Measurements from ENCODE around the gene SLC25A42.

The SLC25A42 gene

GRCh38 chr19:19050731-19051130 lies 13.1 kb upstream of the SLC25A42 start:
- no peak for DNase-seq (ENCODE audit: low read depth in 2 of 2)

GRCh38 chr19:19051478-19052213 lies 12.1 kb upstream of the SLC25A42 start:
- DNase-seq (ENCODE audit: low read depth in 2 of 2), result no peak

GRCh38 chr19:19052921-19053320 lies 10.9 kb upstream of the SLC25A42 start:
- DNase-seq (ENCODE audit: low read depth in 2 of 2), result no peak

- DNase-seq (ENCODE audit: low read depth in 2 of 2), result no peak
These were observed 10.1 kb upstream of the SLC25A42 start for GRCh38 chr19:19053508-19054314.

DNA sequence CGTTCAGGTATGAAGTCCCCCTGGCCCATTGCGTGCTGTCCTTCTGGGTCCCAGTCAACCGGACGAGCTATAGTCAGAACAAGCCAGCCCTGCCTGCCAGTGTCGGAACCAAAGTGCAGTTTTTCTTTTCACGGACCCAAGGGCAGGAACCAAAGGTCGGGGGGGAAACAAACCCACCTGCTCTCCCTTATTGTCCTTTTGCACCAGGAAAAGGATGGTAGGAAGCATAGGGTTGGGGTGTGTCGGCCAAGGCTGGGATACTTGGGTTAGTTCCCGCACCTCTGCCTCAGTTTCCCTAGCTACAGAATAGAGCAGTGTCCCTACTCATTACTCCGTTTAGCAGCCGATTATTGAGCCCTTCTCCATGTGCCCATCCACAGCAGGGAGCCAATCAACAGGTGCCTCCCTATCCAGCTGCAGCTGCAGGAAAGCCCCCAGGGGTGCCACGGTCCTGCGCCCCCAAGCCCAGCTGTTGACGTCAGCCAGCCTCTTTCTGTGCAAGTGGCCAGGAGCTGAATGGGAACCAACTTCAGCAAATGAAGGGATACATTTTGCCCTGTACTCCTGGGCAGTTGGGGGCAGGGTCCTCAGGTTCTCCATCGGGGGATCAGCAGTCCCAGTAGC lies 9.4 kb upstream of the SLC25A42 start:
- DNase-seq (ENCODE audit: low read depth in 2 of 2), result no peak

DNA sequence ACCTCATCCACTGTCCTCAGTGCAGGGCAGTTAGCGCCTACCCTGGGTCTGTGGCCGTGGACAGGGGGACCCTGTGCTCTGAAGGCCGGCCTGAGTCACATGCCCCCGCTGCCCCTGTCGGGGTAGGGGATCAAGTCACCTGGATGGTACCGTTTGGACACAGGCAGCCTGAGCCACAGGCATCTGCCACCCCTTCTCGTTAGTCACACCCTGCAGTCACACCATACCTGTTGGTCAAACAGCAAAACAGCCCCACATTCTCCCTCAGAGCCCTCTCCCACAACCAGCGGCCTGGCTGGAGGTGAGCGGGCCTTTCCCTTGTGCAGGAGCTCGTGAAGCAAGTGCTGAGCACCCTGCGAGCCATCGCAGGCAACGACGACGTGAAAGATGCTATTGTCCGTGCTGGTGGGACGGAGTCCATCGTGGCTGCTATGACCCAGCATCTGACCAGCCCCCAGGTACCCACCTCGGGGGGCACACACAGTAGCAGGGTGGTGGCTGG lies 8.8 kb upstream of the SLC25A42 start:
- no peak for DNase-seq (ENCODE audit: low read depth in 2 of 2)

- no peak for DNase-seq (ENCODE audit: low read depth in 2 of 2)
These were observed 8.1 kb upstream of the SLC25A42 start for GRCh38 chr19:19055701-19056100.

GRCh38 chr19:19056636-19057275 lies 7.0 kb upstream of the SLC25A42 start:
- DNase-seq (ENCODE audit: low read depth in 2 of 2), result no peak

- no peak for DNase-seq (ENCODE audit: low read depth in 2 of 2)
These were observed 6.5 kb upstream of the SLC25A42 start for GRCh38 chr19:19057317-19057716.

- no peak for DNase-seq (ENCODE audit: low read depth in 2 of 2)
These were observed 6.1 kb upstream of the SLC25A42 start for GRCh38 chr19:19057720-19058119.

DNA sequence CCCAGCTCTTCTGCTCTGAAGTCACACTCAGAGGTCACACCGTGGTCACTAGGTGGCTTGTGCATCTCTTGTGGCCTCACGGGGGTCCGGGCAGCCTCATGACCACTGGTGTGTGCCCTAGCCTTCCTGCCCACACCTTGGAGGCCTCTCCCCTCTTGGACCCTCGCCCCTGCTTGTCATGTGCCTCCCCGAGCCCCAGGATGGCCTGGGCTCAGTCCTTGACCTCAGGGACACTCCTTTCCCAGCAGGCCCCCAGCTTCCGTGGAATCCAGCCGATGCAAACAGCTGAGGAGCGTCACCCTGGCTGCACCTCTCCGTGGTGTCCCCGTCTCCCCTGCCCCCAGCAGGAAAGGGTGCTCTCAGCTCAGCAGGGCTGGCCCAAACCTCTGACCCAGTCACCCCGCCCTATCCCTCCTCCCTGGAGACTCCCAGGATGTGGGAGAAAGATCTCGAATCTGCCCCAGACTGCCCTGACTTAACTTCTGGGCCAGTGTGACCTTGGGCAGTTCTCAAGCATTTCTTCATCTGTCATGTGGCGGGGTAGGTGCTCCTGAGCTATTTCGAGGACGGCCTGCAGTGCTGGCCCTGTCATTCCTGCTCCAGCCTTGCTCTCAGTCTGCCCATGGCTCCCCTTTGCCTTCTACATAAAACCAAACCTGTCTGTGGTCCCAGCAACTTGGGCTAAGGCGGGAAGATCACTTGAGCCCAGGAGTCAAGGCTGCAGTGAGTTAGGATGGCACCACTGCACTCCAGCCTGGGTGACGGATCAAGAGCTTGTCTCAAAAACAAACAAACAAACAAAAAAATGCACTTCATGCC lies 4.6 kb upstream of the SLC25A42 start:
- no peak for DNase-seq (ENCODE audit: low read depth in 2 of 2)

DNA sequence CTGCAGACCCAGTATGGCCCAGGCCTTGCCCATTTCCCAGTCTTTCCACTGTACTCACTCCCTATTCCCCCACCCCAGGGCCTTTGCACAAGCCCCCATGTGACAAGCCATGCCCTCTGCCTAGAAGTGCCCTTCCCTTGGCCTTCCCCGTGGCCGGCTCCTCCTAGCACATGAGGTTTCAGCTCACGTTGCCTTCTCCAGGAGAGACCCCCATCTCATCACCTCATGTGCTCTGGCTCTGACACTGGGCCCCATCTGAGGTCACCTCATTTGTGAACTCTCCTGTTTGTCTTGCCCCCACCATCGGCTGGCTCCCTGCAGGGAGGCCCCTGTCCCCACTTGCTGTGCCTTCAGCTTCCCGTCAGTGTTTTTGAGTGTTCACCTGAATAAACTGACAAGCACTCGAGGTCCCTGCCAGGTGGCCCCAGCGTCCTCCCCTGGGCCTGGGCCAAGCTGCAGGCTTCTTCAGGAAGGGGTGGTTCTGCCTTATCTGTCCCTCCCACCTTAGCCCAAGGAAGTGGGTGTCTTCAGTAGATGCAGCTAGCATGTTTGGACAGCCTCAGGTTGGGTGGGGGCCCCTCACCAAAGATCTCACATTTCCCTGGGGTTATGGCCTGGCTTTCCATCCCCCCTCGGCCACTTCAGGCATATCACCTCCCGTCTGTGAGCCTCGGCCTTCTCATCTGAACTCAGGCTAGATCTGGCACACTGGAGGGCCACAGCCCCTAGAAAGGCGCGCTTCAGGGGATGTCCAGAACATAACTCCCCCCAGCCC lies 3.8 kb upstream of the SLC25A42 start:
- DNase-seq (ENCODE audit: low read depth in 2 of 2), result no peak

DNA sequence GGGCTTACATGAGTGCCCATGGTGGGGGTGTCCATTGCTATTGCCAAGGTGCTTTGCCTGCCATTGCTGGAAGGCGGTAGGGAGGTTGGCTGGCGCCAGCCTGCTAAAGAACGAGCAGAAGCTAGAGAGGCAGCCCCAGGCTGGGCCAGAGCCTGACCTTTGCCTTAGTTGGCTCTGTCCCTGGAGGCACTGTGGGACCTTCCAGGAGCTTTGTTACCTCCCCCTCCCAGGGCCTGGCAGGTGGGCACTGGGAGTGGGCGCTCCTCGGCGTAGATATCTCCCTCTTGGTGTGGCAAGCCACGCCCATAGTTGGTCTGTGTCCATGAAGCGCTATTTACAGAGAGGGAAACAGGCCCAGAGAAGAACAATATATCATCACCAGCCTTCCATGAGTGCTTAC lies 2.3 kb upstream of the SLC25A42 start:
- DNase-seq (ENCODE audit: low read depth in 2 of 2), result no peak

DNA sequence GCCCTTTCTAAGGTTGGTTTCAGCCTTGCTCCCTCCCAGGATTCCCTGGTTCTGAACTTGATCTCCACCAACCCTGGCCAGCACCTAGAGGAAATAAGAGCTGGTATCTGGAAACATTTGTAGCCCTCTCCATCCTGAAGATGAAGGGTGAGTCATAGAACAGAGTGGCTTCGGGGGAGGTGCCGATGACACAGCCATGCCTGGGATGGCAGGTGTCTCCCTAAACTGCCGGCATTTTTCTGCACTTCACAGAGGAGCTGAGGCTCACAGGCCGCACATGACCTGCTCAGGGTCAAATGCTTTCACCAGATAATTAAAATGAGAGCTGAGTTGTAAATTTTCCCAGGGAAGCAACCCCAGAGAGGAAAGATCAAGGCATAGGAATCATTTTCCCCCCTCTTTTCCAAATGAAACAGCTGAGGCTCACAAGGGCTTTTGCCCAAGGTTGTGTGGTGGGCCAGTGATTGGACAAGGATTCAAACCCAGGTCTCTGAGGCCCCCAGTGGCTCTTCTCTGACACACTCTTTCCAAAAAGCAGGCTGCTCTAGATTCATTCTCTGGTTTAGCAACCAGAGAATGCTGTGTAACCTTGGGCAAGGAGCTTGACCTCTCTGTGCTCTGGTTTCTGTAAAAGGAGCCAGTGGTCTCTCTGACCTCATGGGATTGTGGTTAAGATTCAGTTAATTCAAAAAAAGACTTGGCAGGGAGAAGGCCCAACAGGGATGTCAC lies 1.2 kb upstream of the SLC25A42 start:
- no peak for DNase-seq (ENCODE audit: low read depth in 2 of 2)

DNA sequence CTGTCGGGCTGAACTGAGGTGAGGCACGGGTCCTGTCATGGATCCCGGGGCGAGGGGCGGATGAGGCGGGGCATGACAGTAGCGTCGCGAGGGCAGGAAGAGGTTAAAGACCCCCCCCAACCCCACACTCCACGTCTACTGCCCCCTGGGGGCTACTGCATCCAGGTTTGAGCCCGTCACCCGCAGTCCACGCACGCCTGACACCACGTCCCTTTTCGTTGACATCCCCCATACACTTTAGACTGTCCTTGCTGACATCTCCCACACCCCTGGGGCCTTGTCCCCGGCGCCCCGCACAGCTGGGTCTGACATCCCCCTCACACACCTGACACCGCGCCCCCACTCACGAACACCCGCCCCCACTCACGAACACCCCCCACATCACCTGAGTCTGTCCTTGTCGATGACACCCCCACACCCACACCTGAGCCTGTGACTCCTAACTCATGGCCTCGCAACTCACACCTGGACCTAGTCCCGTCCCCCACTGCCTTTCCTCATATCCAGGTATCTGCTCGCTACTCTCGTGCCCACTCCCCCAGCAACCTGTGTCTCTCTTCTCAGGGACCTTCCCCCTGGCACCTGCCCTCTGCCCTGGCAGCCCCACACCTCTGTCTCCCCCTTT lies 416 bp downstream of the SLC25A42 start:
- no peak for DNase-seq (ENCODE audit: low read depth in 2 of 2)

- DNase-seq (ENCODE audit: low read depth in 2 of 2), result no peak
These were observed 1.3 kb downstream of the SLC25A42 start for GRCh38 chr19:19064811-19065745.

GRCh38 chr19:19067276-19068072 lies 3.7 kb downstream of the SLC25A42 start:
- DNase-seq (ENCODE audit: low read depth in 2 of 2), result no peak

Data from stimulated activated CD8-positive, alpha-beta memory T cell treated with anti-CD3 and anti-CD28 coated beads, Interleukin-15, amount 100 ng/mL, for 4 hours (primary cell).